ENCODE results near the gene RNMT. TPM values are rescaled to one million over a fixed set of nuclear protein-coding genes. Genes with fewer than 3 reads are reported as not detected.

The RNMT gene
- total RNA-seq, 1 experiment from 2014 or later, result 58.0 TPM

DNA sequence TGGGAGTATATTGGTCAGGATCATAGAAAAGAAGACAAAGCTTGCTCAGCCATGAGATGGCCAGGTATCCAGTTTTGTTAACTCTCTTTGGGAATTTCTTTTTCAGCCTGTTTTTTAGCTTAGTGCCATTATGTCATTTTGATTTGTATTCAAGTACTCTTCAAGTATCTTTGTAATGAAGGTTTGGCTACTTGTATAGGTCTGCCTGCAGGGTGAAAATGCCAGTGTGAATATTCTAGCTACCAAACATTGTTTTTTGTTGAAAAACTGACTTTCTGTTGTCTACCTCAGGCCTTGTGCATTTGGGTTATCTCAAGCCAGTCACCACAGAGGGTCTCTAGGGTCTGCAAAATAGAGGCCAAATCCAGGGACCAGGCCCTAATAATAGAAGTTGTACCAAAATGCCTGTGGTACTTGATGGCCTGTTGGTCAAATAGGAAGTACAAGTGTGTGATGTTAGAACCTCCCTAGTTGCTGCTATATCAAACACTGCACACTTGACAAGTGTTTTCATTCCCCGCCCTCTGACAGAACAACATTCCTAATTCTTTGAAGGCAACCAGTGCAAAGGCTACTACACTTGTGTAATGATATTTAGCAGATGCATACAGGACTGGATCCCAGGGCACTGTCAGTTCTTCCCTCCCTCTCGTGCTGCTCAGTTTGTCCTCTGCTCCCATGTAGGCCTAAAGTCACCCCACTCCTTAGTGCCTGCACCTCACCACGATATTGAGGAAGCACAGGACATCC is 36.4 kb downstream of the RNMT start (continued):
- no peak for TF ChIP-seq MAX (IDR thresholded peaks at IDR 0.05)

GRCh38 chr18:13775058-13775457 is 48.6 kb downstream of the RNMT start:
- RAD21 ChIA-PET (ENCODE audit: low non-redundant PET in 1 of 2, low total read pairs in 2 of 2, uncharacterized antibody in 2 of 2, unreplicated experiment in 2 of 2), result no interaction called here
- no peak overlapping the region for H3K4me2 ChIP-seq (ENCODE audit: low read length)
- CTCF ChIA-PET, result no interaction called here
- POLR2A ChIA-PET, result no interaction called here
- no peaks in the 10 kb centered on the region for H3K36me3 ChIP-seq (ENCODE audit: control insufficient read depth in 1 of 2, insufficient read depth in 2 of 2, low read length in 2 of 2)
- H4K20me1 ChIP-seq (ENCODE audit: insufficient read depth), result no peaks in the 10 kb centered on the region
- BruUV-seq (replicated peaks), result no TSS peak
- DNase-seq (ENCODE audit: low read depth, low spot score) (no peak), ATAC-seq (no peak)
- H3K4me1 ChIP-seq (ENCODE audit: control insufficient read depth in 1 of 2, insufficient read depth in 2 of 2, low read length in 2 of 2), result no peaks in the 10 kb centered on the region
- H2AFZ ChIP-seq (ENCODE audit: low read depth, low read length, poor library complexity, severe bottlenecking), result no peak overlapping the region
- H3K9me2 ChIP-seq (ENCODE audit: insufficient read depth), result no peaks in the 10 kb centered on the region
- no peaks in the 10 kb centered on the region for H3K79me2 ChIP-seq (ENCODE audit: insufficient read depth, low read length)
- no peak overlapping the region for H3K9ac ChIP-seq (ENCODE audit: low read length)
- intact Hi-C loops (cut with micrococcal nuclease), result no loop called here
- no peaks in the 10 kb centered on the region for H3K9me3 ChIP-seq (ENCODE audit: control insufficient read depth in 1 of 2, insufficient read depth in 1 of 2, low read depth in 1 of 2, low read length in 2 of 2)
- no peak overlapping the region for H3K27ac ChIP-seq (ENCODE audit: low read depth, low read length)
- H3K4me3 ChIP-seq (replicated peaks in 1 of 2; ENCODE audit: low read depth in 1 of 2, low read length in 2 of 2), result no peak overlapping the region
- no peak for TF ChIP-seq EZH2 (IDR thresholded peaks at IDR 0.05)
- no peak for TF ChIP-seq RAD21 (IDR thresholded peaks at IDR 0.05; ENCODE audit: low read depth)
- TF ChIP-seq, protein P1, sequence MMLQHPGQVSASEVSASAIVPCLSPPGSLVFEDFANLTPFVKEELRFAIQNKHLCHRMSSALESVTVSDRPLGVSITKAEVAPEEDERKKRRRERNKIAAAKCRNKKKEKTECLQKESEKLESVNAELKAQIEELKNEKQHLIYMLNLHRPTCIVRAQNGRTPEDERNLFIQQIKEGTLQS (IDR thresholded peaks at IDR 0.05), result no peak
- no peaks in the 10 kb centered on the region for H3K27me3 ChIP-seq (ENCODE audit: insufficient read depth, low read length)

DNA sequence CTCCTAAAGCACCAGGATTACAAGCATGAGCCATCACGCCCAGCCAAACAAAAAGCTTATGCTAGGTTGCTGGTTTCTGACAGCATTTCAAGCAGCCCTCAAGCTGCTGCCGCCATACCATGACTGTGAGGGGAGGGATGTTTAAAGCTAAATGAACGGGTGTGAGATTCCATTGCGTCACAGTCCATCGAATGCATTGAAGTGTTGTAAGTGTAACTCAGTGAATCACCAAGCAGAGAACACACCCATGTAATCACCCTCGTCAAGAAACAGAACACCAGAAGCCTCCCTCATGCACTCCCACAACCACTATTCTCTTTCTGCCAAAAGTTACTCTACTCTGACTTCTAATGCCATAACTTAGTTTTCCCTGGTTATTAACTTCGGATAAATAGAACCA is 64.7 kb downstream of the RNMT start:
- no peaks in the 10 kb centered on the region for H3K9me3 ChIP-seq (ENCODE audit: control insufficient read depth in 1 of 2, insufficient read depth in 1 of 2, low read depth in 1 of 2, low read length in 2 of 2)
- H3K27me3 ChIP-seq (ENCODE audit: insufficient read depth, low read length), result no peaks in the 10 kb centered on the region
- intact Hi-C loops (cut with micrococcal nuclease), result no loop called here
- H3K9me2 ChIP-seq (ENCODE audit: insufficient read depth), result no peaks in the 10 kb centered on the region
- no peaks in the 10 kb centered on the region for H3K4me1 ChIP-seq (ENCODE audit: control insufficient read depth in 1 of 2, insufficient read depth in 2 of 2, low read length in 2 of 2)
- no peaks in the 10 kb centered on the region for H3K79me2 ChIP-seq (ENCODE audit: insufficient read depth, low read length)
- no peak overlapping the region for H3K4me3 ChIP-seq (replicated peaks in 1 of 2; ENCODE audit: low read depth in 1 of 2, low read length in 2 of 2)
- H3K4me2 ChIP-seq (ENCODE audit: low read length), result no peak overlapping the region
- ChIA-PET RAD21 (ENCODE audit: low non-redundant PET in 1 of 2, low total read pairs in 2 of 2, uncharacterized antibody in 2 of 2, unreplicated experiment in 2 of 2) (no interaction called here), POLR2A (no interaction called here), CTCF (no interaction called here)
- DNase-seq (ENCODE audit: low read depth, low spot score) (no peak), ATAC-seq (no peak)
- BruUV-seq (replicated peaks), result no TSS peak
- no peaks in the 10 kb centered on the region for H4K20me1 ChIP-seq (ENCODE audit: insufficient read depth)
- no peak overlapping the region for H2AFZ ChIP-seq (ENCODE audit: low read depth, low read length, poor library complexity, severe bottlenecking)
- no peaks in the 10 kb centered on the region for H3K36me3 ChIP-seq (ENCODE audit: control insufficient read depth in 1 of 2, insufficient read depth in 2 of 2, low read length in 2 of 2)
- no peak overlapping the region for H3K9ac ChIP-seq (ENCODE audit: low read length)
- H3K27ac ChIP-seq (ENCODE audit: low read depth, low read length), result no peak overlapping the region
- TF ChIP-seq ELF1 (IDR thresholded peaks at IDR 0.05; ENCODE audit: borderline replicate concordance, low read depth) (no peak), JUND (IDR thresholded peaks at IDR 0.05) (no peak), POLR2AphosphoS5 (IDR thresholded peaks at IDR 0.05; ENCODE audit: low read depth, low read length) (no peak), EZH2phosphoT487 (IDR thresholded peaks at IDR 0.05; ENCODE audit: borderline replicate concordance) (no peak), SRF (IDR thresholded peaks at IDR 0.05; ENCODE audit: low read depth) (no peak), TCF7L2 (IDR thresholded peaks at IDR 0.05; ENCODE audit: borderline replicate concordance, extremely low read depth, insufficient read depth, insufficient read length) (no peak), ZFX (IDR thresholded peaks at IDR 0.05) (no peak), RAD21 (IDR thresholded peaks at IDR 0.05; ENCODE audit: low read depth) (no peak), ZNF274 (IDR thresholded peaks at IDR 0.05; ENCODE audit: low read depth, low read length) (no peak), FOSL1 (IDR thresholded peaks at IDR 0.05; ENCODE audit: low read depth) (no peak)
- TF ChIP-seq, protein P2, sequence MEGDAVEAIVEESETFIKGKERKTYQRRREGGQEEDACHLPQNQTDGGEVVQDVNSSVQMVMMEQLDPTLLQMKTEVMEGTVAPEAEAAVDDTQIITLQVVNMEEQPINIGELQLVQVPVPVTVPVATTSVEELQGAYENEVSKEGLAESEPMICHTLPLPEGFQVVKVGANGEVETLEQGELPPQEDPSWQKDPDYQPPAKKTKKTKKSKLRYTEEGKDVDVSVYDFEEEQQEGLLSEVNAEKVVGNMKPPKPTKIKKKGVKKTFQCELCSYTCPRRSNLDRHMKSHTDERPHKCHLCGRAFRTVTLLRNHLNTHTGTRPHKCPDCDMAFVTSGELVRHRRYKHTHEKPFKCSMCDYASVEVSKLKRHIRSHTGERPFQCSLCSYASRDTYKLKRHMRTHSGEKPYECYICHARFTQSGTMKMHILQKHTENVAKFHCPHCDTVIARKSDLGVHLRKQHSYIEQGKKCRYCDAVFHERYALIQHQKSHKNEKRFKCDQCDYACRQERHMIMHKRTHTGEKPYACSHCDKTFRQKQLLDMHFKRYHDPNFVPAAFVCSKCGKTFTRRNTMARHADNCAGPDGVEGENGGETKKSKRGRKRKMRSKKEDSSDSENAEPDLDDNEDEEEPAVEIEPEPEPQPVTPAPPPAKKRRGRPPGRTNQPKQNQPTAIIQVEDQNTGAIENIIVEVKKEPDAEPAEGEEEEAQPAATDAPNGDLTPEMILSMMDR (IDR thresholded peaks at IDR 0.05 in 2 of 3, conservative IDR thresholded peaks at IDR 0.05 in 1 of 3; ENCODE audit: borderline replicate concordance in 1 of 3, insufficient read depth in 1 of 3, low read depth in 2 of 3, low read length in 2 of 3), result no peak
- TF ChIP-seq, protein P3, sequence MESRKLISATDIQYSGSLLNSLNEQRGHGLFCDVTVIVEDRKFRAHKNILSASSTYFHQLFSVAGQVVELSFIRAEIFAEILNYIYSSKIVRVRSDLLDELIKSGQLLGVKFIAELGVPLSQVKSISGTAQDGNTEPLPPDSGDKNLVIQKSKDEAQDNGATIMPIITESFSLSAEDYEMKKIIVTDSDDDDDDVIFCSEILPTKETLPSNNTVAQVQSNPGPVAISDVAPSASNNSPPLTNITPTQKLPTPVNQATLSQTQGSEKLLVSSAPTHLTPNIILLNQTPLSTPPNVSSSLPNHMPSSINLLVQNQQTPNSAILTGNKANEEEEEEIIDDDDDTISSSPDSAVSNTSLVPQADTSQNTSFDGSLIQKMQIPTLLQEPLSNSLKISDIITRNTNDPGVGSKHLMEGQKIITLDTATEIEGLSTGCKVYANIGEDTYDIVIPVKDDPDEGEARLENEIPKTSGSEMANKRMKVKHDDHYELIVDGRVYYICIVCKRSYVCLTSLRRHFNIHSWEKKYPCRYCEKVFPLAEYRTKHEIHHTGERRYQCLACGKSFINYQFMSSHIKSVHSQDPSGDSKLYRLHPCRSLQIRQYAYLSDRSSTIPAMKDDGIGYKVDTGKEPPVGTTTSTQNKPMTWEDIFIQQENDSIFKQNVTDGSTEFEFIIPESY (IDR thresholded peaks at IDR 0.05; ENCODE audit: extremely low read depth, insufficient replicate concordance, low read length), result no peak

Measured in HCT116 (cell line).